GM04503 (cell line): ENCODE measurements around the gene DHX30.
"Not testable (repeated sequence)": the region's sequence is repeated elsewhere in the genome, so short reads cannot be mapped to it uniquely, and the experiment has no call there.

Source experiments
- DNase-seq: peaks from one replicate; pipeline ENCODE4 v3.0.0-alpha.2; 2012; ENCODE audit warnings: low read depth

The DHX30 gene

DNA sequence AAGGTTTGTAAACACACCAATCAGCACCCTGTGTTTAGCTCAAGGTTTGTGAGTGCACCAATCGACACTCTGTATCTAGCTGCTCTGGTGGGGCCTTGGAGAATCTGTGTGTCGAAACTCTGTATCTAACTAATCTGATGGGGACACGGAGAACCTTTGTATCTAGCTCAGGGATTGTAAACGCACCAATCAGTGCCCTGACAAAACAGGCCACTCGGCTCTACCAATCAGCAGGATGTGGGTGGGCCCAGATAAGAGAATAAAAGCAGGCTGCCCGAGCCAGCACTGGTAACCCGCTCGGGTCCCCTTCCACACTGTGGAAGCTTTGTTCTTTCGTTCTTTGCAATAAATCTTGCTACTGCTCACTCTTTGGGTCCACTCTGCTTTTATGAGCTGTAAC is 85.1 kb downstream of the DHX30 start:
- not testable (repeated sequence) for DNase-seq

DNA sequence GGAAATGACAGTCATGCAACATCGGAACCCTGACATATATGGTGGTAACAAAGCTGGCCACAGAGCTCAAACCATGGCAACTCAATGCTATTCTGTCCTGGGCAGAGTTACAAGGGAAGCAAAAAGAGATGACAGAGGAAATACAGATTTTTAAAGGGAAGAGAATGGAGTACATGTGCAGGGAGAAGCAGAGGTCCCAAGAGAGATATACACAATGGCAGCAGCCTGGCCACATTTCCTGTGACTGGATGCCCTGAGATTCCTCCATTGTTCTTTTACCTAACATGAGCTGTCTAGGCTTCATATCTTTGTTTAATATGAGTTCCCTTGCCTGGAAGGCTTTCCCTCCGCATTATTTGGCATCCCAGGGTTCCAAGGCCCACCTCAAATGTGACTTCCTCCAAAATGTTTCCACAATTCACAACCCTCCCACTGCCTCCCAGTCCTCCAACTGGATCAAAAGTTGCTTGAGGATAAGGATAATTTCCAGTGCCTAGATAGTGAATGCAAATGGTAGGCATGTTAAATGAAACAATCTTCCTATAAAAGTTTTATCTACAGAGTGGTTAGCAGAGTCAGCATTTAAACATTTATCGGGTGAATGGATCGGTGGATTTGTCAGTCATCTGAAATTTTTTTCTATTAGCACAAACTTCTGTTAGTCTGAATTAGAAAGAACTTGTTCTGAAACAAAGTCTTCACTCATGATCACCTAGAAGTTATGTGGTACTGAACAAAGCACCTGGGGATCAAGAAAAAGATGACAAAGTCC is 86.2 kb downstream of the DHX30 start:
- DNase-seq = no peak

DNA sequence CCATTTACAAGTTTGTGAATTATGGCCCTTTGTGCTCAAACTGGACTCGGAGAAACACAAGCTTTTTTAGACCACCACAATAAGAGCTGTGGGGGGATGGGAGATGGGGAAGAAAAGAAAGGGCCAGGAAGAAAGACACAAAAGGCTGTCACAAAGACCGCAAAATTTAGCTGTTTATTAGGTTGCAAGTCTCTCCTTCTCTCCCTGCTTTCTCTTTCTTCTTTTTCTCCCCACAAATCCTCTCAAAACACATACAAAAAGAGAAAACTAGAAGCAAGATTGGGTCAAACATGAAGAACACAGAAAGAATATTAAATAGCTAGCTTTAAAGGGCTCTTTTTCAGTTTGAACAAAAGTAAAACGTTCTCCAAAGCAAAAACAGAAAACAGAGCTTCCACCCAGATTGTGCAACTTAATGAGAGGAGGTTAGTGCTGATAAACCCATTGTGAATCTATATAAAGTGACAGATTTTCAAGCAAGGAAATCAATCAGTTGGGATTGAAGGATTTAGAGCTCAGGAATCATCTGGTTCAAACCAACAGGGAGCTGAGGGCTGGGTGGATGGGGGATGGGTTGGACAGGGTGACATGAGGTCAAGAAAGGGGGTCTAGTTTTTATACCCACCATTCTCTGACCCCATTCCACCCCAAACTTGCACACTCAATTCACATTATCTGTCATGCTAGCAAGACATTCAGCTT is 87.3 kb downstream of the DHX30 start:
- DNase-seq = no peak

DNA sequence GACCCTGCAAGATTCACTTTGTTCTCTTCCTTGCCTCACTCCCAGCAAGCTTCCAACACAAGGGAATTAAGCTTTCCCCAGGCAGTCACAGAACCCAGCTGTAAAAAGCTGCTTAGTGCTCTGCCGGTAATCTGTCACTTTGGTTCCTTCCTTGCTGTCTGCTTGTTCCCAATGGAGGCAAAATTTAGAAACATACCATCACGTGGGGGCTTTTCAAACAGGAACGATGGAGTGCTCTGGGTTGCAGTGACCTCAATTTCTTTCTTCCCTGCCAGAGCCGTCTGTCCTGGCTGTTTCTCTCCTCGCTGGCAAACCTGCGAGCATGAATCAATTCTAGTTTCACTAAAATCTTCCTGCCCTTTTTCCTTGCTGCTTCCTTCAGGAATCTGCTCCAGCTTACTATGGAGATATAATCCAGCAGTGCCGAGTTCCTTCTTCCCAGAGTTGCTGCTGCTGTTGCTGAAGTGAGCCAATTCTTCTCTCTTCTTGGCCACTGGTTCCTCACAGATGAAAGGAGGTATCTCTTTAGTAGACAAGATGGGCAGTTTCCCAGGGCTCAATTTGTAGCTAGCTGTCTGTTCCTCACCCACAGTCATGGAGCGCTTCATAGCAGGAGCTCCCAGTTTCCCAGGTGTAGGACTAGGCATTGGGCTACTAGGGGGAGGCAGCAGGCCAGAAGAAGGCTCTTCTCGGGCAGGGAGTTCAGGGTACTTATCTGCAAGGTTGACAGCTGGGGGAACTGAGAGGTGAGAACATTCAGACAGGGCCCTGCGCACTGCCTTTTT is 88.1 kb downstream of the DHX30 start:
- no peak for DNase-seq

DNA sequence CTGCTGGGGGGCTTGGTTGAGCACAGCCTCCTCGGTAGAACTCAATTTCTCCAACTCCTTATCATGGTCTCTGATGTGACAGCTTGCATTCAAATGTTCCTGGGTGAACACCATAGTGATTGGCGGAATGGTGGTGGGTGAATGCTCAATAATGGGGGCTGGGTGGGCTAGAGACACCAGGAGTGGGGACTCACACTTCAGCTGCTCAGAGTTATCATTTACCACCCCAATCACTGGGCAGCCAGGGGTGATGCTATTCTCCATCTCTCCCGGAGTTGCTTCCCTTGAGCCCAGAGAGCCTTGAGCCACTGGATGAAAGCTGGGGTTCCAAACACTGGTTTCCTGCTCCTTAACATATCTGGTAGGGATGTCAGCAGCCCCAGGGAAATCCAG is 88.7 kb downstream of the DHX30 start:
- DNase-seq = no peak

DNA sequence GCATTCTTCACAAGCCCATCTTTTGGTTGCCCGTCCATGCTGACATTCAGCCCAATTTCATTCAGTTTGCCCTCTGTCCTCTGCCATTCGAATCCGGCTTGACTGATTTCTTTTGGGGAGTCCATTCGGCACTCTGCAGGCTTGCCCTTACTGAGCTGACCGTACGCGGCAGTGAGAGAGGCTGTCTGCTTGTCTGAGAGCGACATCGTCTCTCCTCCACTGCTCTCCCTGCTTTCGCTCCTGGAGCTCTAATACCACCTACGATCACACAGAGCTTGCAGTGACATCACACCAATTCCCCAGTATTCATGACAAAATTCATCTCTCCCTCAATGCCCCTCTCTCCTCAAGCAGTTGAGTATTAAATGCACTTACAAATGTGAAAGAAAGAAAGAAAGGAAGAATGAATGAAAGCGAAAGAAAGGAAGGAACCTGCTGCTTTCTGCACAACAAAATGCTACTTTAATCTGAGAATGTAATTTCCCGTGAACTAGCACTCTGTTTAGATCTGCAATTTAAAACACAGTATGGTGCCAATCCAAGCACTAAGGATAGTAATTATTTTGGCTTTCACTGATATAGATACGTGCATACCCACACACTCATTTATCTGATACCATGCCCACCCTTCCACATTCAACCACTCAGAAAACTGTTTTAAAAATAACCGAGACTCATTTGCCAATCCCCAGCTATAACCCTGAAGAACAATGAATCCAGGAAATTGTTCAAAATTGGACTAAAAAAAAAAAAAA is 89.5 kb downstream of the DHX30 start:
- DNase-seq = no peak

DNA sequence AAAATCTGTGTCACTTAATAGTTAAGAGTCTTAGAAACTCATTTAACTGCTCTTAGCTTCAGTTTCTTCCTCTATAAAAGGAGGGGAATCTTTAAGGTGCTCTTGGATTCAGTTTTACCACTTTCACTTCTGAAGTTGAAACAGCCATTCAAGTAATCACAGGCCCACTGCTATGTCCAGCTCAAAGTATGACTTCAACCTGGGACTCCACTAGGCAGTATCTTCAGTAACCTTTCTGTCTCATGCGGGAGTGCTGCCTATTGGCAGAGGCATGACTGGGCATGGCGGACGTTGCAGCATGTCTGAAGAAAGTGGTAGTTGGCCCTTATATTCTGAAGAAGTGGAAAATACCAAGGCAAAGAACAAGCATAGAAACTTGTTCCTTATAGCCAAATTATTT is 92.3 kb downstream of the DHX30 start:
- DNase-seq = no peak

DNA sequence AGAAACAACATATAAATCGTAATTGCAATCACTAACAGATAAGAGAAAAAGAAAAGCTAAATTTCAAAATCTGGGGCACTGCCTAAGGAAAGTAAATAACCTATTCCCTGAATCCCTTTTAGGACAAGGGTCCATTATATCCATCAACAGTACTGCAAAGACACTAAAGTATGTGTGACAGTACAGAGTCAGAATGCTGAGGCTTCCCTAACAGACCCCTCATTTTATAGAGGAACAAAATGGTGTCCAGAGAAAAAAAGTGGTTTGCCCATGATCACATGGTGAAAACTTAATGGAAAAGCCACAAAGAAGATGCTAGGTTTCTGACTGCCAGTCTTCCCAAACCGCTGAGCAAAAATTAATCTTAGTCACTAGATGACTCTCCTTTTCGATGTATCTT is 93.8 kb downstream of the DHX30 start:
- no peak for DNase-seq

DNA sequence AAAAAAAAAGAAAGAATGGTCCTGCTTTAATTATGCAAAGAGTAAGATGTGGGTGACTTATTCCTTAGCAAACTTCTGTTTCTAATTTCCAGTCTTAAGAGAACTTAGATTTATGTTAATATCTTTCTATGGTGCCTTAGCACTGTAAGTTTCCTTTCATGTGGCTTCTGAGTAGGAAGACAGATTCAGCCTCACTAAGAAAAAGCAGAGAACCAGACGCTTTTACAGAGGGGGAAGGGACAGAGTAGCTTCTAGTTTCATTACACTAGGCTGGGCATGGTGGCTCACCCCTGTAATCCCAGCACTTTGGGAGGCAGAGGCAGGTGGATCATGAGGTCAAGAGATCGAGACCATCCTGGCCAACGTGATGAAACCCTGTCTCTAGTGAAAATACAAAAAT is 95.0 kb downstream of the DHX30 start:
- DNase-seq = no peak

DNA sequence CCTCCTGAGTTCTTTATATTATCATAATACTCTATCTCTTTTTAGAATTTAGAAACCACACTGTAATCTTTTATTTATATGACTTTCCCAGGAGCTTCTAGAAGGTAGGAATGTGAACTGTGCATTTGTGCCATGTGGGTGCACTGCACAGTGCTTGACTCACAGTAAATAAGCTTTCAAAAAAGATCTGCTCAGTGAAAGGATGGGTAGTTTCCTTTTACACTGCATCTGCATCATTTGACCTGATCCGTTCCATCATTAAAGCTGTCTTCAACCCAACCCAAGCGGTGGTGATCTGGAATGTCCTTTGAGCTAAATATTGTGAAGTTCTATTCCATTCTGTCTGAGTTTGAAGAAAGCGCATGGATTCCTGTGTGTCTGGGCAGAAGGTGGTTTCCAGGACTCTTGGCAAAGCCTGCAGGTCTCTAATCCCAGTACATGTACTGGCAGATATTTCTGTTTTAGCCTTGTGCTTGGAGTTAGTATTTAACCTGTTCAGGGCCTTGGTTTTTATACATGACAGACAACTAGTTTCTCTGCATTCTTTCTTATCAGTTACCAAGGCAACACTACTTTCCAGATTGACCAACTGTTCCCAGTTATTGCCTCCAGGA is 96.7 kb downstream of the DHX30 start:
- no peak for DNase-seq
